ENCODE results near the gene PNPLA8.

- TF ChIP-seq, protein P1, sequence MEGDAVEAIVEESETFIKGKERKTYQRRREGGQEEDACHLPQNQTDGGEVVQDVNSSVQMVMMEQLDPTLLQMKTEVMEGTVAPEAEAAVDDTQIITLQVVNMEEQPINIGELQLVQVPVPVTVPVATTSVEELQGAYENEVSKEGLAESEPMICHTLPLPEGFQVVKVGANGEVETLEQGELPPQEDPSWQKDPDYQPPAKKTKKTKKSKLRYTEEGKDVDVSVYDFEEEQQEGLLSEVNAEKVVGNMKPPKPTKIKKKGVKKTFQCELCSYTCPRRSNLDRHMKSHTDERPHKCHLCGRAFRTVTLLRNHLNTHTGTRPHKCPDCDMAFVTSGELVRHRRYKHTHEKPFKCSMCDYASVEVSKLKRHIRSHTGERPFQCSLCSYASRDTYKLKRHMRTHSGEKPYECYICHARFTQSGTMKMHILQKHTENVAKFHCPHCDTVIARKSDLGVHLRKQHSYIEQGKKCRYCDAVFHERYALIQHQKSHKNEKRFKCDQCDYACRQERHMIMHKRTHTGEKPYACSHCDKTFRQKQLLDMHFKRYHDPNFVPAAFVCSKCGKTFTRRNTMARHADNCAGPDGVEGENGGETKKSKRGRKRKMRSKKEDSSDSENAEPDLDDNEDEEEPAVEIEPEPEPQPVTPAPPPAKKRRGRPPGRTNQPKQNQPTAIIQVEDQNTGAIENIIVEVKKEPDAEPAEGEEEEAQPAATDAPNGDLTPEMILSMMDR (IDR thresholded peaks at IDR 0.05) = no peak
- no peak for TF ChIP-seq EZH2 (IDR thresholded peaks at IDR 0.05)
Observed at GRCh38 chr7:108468246-108468645, 57.7 kb downstream of the PNPLA8 start.

Data from neural progenitor cell (in vitro differentiated cells).